Mesodermal cell (in vitro differentiated cells): ENCODE measurements around the gene SAP30L.

ENCODE experiments used
- H3K27ac ChIP-seq: 2 replicates; pipeline ENCODE4 v1.7.0; 2013; ENCODE audit warnings: mild to moderate bottlenecking, low read depth, low read length, moderate library complexity; ENCODE audit not compliant: severe bottlenecking
- H3K36me3 ChIP-seq: 2 replicates; pipeline ENCODE4 v1.7.1; 2013; ENCODE audit warnings: mild to moderate bottlenecking, low read length, moderate library complexity; ENCODE audit not compliant: control insufficient read depth, insufficient read depth
- H3K4me1 ChIP-seq: one replicate; pipeline ENCODE4 v1.7.1; 2013; ENCODE audit warnings: mild to moderate bottlenecking, low read length; ENCODE audit not compliant: insufficient read depth, control insufficient read depth, poor library complexity, severe bottlenecking
- H3K4me3 ChIP-seq: 2 replicates; pipeline ENCODE4 v1.7.0; 2013; ENCODE audit warnings: low read length, control low read depth, mild to moderate bottlenecking; ENCODE audit not compliant: insufficient read depth, poor library complexity, severe bottlenecking; ENCODE audit errors: extremely low read depth
- H3K9me3 ChIP-seq: 2 replicates; pipeline ENCODE4 v1.7.1; 2013; ENCODE audit warnings: mild to moderate bottlenecking, low read length, moderate library complexity; ENCODE audit not compliant: control insufficient read depth
- WGBS, 2 experiments: methylation state at CpG; one replicate each; pipeline ENCODE4 v1.1.5; 2013; ENCODE audit warnings: missing lambda C conversion rate in 2 of 2; ENCODE audit not compliant: insufficient coverage in 2 of 2; 5-methylcytosine and 5-hydroxymethylcytosine counted together

The SAP30L gene

DNA sequence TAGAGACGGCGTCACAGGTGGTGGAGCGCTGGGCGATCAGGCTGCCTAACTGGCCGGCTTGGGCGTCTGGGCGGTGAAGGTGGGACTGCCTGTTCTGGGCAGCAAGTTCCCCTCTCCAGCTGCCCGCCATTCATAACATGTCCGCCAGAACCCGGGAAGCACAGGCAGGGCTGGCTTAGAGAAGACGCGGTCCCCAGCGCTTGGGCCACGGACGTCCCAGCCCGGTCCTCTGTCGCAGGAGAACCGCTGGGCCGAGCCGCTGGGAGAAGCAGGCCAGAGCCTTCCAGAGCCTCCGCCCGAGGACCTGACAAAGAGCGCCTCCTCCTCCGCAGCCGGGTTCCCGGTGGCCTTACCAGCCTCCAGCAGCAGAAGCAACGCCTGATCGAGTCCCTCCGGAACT, 47.5 kb downstream of the SAP30L start:
- Histone ChIP-seq H3K9me3 (no peaks in the 10 kb centered on the region), H3K4me3 (no peak overlapping the region), H3K27ac (no peak overlapping the region), H3K4me1 (peaks cover 6% of the 10 kb centered on the region), H3K36me3 (no peaks in the 10 kb centered on the region)
- 90 to 93% methylated on average over 19 to 22 of the region's 29 CpGs for WGBS, 2 experiments

DNA sequence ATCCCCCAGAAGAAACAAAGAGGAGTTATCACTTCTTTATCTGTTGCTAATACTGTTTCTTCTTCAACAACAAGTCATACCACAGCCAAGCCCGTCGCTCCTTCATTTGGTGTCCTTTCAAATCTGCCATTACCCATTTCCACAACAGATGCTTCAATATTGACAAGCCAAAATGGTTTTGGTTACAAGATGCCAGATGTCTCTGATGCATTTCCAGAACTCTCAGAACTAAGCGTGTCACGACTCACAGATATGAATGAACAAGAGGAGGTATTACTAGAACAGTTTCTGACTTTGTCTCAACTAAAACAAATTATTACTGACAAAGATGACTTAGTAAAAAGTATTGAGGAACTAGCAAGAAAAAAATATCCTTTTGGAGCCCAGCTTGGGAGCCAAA, 48.2 kb downstream of the SAP30L start:
- Histone ChIP-seq H3K9me3 (no peaks in the 10 kb centered on the region), H3K4me1 (peaks cover 6% of the 10 kb centered on the region), H3K4me3 (no peak overlapping the region), H3K27ac (no peak overlapping the region), H3K36me3 (no peaks in the 10 kb centered on the region)
- 82% methylated on average over 2 of the region's 4 CpGs for WGBS, 2 experiments

DNA sequence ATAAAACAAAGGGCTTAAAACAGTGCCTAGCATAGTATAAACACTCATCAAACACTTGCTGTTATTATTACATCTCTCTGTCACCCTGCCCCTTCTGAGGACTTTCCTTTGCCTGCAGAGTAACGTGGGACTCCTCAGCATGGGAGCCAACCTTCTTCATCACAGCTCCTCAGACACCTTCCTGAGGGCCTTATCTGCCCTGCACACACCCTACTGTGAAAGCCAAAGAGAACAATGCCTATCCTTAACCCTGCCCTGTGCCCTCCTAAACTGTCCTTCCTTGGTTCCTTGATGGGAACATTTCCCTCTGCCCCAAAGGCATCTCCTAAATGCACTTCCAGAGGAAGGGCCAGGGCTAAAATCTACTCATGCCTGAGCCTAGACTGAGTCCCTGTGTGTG, 52.8 kb downstream of the SAP30L start:
- WGBS, 2 experiments: 88% methylated on average over 1 of the region's 1 CpG; no CpG with 5 or more reads in 1 of the 2 experiments
- H3K4me1 ChIP-seq: peaks cover 6% of the 10 kb centered on the region
- no peak overlapping the region for H3K4me3 ChIP-seq
- H3K9me3 ChIP-seq: no peaks in the 10 kb centered on the region
- no peaks in the 10 kb centered on the region for H3K36me3 ChIP-seq
- no peak overlapping the region for H3K27ac ChIP-seq

DNA sequence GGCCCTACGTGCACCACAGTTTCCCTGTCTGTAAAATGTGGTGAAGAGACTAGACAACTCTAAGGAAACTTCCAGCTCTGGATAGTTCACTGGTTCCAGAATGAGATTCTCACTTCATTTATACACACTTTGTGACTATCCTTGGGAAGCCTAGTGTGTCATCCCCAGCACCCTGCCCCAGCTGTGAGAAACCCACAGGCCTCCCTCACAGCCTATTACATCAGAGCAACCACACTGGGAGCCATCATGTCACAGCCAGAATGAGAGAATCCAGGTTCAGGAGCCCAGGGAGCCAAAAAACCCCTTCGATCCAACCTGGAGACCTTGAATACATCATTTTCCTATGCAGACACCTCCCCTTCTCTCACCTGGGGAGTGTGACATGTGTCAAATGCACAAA, 53.2 kb downstream of the SAP30L start:
- peaks cover 3% of the 10 kb centered on the region for H3K4me1 ChIP-seq
- H3K4me3 ChIP-seq: no peak overlapping the region
- no peak overlapping the region for H3K27ac ChIP-seq
- WGBS, 2 experiments: 100% methylated on average over 1 of the region's 2 CpGs; no CpG with 5 or more reads in 1 of the 2 experiments
- H3K9me3 ChIP-seq: no peaks in the 10 kb centered on the region
- no peaks in the 10 kb centered on the region for H3K36me3 ChIP-seq

DNA sequence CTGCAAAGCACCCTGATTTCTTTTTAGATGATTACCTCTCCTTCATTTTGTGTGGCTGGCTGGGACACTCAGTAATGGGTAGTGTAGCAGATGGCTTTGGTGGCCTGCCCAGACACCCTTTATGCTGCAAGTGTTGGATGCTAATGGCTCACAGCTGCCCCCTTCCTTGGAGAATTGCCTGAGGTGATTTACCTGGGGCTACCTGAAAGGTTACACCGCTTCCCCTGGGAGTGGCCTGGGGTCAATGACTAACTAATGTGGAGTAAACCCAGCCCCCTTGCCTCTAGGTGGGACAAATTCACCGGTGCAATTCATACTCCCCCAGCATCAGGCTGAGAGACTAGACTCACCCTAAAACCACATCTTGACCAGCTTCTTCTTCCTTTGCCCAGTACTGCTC, 55.8 kb downstream of the SAP30L start:
- 46 to 78% methylated on average over 1 to 2 of the region's 2 CpGs for WGBS, 2 experiments
- H3K4me3 ChIP-seq: no peak overlapping the region

DNA sequence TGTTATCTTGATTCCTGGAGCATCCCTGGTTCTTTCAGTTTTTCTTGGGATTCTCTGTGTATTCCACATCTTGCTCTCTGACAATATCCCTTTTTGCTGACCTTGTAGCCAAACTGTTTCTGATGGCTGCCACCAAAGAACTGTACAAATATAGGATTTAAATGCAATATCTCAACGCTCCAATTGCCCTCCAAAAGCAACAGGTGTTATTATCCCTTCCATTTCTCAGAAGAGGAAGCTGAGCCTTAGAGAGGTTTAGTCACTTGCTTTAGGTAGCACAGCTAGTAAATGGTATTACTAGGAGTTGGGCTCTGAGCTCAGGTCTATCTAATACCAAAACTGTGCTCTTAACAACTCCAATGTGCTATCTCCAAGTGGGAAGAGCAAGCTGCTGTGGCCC, 56.4 kb downstream of the SAP30L start:
- Histone ChIP-seq H3K4me1 (no peaks in the 10 kb centered on the region), H3K36me3 (no peaks in the 10 kb centered on the region), H3K4me3 (no peak overlapping the region), H3K27ac (no peak overlapping the region), H3K9me3 (no peaks in the 10 kb centered on the region)
- no CpG with 5 or more reads among the region's 1 CpG for WGBS, 2 experiments

More for the DNA sequence above, 55.8 kb downstream of the SAP30L start:
- Histone ChIP-seq H3K4me1 (no peaks in the 10 kb centered on the region), H3K27ac (no peak overlapping the region), H3K9me3 (no peaks in the 10 kb centered on the region), H3K36me3 (no peaks in the 10 kb centered on the region)

DNA sequence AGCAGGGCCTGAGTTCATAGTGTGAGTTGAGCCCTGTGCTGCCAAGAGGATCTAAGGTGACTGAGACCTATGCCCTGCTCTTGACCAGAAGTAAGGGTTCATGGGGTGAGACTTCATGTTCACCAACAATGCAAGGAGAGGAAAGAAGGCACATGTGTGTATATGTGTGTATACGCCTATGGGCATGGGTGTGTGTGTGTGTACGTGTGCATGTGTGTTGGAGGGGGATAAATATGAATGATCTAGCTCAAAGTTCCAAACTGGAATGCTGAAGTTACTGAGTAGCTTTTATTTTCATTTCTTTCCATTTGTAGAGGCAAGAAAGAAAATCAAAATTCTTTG, 57.9 kb downstream of the SAP30L start:
- Histone ChIP-seq H3K4me1 (no peaks in the 10 kb centered on the region), H3K27ac (no peak overlapping the region), H3K36me3 (no peaks in the 10 kb centered on the region), H3K9me3 (no peaks in the 10 kb centered on the region), H3K4me3 (no peak overlapping the region)
- 79 to 100% methylated on average over 1 to 2 of the region's 2 CpGs for WGBS, 2 experiments

DNA sequence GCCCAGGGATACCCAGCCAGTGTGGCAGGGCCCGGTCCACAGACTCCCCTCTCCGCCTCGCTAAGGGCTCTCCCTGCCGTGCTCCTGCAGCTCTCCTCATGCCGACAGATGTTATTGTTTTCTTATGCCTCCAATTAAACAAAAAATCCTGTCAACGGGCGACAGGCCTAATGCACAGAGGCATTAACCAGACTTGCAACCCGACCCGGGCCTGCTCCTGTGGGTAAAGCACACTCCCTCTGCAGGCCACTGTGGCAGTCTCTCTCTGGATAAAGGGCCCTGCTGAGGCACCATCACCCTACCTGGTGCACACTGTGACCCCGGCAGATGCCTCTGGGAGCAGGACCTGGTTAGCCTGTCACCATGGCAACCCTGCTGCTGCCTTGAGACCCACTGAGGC, 59.8 kb downstream of the SAP30L start:
- no peaks in the 10 kb centered on the region for H3K36me3 ChIP-seq
- H3K4me1 ChIP-seq: no peaks in the 10 kb centered on the region
- no peak overlapping the region for H3K27ac ChIP-seq
- no peaks in the 10 kb centered on the region for H3K9me3 ChIP-seq
- WGBS, 2 experiments: 76 to 80% methylated on average over 10 of the region's 10 CpGs
- H3K4me3 ChIP-seq: no peak overlapping the region

DNA sequence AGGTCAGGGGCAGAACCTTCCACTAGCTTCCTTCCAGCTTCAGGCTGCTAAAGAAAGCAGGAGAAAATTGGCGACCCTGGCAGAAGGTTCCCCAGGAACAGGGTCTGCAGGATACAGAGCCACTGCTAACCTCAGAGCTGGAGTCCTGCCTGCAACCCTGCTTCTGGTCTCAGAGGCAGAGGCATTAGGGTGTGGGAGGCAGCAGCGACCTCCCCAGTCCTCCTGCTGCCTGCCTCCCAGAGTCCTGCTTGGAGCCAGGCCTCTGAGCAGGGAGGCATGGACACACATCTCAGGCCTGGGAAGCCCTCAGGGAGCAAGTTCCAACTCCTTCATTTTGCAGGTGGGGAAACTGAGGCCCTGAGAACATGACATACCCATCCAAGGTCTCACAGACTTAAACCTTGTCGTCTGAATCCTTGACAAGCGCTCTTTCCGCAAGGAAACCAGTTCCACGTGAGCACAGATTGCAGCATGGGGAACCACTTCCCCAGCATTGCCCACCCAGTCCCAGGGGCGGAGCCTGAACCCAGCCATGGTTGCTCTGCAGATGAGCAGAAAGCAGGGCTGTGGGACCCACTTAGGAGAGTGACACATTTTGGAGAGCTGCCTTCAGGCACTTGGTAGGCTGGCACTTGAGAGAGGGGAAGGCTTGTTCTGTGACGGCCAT, 60.4 kb downstream of the SAP30L start:
- Histone ChIP-seq H3K4me1 (no peaks in the 10 kb centered on the region), H3K36me3 (no peaks in the 10 kb centered on the region), H3K27ac (peak overlapping the region; percentile 10), H3K9me3 (no peaks in the 10 kb centered on the region), H3K4me3 (no peak overlapping the region)
- WGBS, 2 experiments: 86 to 91% methylated on average over 8 of the region's 8 CpGs

DNA sequence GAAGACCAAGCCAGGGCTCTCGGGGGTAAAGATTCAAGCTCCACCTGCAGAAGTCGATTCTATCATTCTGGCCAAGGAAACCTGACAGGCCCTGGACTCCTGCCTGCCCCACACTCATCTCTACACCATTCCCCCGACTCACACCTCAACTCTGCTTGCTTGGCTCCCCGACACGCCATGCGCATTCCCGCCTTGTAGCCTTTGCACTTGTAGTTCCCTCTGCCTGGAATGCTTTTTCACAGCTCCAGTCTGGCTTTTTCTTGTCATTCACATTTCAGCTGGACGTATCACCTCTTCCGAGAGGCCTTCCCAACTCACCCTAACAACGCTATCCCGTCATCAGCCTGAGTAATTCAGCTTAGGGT, 60.9 kb downstream of the SAP30L start:
- Histone ChIP-seq H3K4me1 (no peaks in the 10 kb centered on the region), H3K9me3 (no peaks in the 10 kb centered on the region), H3K4me3 (no peak overlapping the region), H3K36me3 (no peaks in the 10 kb centered on the region), H3K27ac (no peak overlapping the region)
- 84 to 88% methylated on average over 5 to 11 of the region's 11 CpGs for whole genome bisulfite sequencing, 2 experiments

DNA sequence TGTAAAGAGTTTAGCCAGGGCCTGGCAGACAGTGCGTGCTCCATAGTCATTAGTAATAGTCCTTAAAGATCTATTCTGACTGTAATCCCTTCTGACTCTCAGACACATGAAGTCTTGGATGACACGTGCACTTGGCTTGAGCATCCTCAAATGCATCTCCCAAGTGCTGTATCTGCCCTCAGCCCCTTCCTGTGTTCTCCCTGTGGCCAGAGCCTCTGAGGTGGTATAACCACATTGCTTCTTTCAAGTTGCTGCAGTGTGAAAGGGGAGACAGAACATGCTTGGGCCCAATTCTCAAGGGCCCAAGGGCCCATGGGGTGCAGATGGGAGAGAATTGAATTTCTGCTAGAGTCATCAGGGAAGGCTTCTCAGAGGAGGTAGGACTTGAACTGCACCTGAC, 62.3 kb downstream of the SAP30L start:
- Histone ChIP-seq H3K9me3 (no peaks in the 10 kb centered on the region), H3K36me3 (no peaks in the 10 kb centered on the region), H3K4me1 (no peaks in the 10 kb centered on the region), H3K4me3 (no peak overlapping the region), H3K27ac (no peak overlapping the region)
- 100% methylated on average over 1 to 2 of the region's 2 CpGs for WGBS, 2 experiments
